ENCODE data around the gene TRIB2. TPM values are rescaled to one million over a fixed set of nuclear protein-coding genes. Genes with fewer than 3 reads are reported as not detected.

TRIB2 gene
- 69.5 TPM for total RNA-seq

DNA sequence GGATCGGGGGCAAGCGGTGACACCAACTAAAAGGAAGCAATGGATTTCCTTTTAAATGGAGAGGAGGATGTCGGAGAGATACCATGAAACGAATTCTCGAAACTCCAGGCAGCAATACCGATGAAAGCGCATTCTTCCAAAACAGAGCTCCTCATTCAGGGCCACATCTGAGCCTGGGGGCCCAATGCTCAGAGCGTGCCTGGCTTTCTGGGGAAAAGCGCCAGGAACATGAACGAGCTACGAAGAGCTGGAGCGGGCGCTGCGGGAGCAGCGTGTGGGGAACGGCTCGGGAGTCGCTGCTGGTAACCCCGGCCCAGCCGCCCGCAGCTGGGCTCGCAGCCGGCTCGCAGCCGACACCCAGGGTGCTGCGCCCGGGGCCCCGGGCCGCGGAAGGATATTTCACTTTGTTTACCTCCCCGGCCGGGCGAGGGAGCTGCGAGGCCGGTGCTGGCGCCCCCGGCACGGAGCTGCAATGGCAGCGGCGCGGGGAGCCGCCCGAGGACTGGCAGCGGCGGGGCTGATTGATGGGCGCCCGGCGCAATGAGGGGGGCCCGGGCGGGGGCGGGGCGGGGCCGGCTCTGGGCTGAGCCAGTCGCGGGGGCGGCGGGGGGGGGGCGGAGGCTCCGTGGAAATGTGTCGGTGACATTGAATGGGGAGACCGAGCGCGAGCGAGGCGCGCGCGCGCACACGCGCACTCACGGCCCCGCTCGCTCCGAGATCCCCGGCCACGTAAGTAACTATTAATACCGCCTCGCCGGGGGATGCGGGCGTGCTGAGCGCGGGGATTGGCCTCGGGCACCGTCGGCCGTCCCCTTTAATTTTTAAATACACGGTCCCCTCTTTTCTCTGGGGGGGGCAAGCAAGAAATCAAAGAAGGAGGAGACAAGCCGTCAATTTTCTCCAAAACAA is at the start of gene TRIB2:
TSS of gene TRIB2 (plus strand) at position 655 of the 909 bp plus-strand sequence. CDS start 1,372 bp downstream, outside the sequence.

Small RNA genes lying within 50 kb of the gene (small RNA-seq; reads per million reads assigned to genes)
- 0.12 reads per million for gene MIR3125 (ENCODE audit: low replicate concordance)

All from parietal lobe (tissue), 2 donors.